ENCODE results near the gene ERC2.

Gene ERC2

DNA sequence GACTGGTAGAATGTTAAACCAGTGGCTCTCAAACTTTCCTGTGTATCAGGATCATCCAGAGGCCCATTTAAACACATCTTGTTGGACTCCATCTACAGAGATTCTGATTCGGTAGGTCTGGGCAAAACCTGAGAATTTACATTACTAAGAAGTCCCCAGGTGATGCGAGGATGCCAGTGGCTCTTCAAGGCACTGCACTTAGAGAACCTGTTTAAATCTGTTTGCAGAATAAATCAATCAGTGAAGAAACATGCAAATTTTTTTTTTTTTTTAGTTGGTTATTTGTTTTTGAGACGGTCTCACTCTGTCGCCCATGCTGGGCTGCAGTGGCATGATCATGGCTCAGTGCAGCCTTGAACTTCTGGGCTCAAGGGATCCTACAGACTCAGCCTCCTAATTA, 863.4 kb downstream of the ERC2 start:
- no peak for ATAC-seq

GRCh38 chr3:55604402-55604801, 863.9 kb downstream of the ERC2 start:
- no peak for ATAC-seq

DNA sequence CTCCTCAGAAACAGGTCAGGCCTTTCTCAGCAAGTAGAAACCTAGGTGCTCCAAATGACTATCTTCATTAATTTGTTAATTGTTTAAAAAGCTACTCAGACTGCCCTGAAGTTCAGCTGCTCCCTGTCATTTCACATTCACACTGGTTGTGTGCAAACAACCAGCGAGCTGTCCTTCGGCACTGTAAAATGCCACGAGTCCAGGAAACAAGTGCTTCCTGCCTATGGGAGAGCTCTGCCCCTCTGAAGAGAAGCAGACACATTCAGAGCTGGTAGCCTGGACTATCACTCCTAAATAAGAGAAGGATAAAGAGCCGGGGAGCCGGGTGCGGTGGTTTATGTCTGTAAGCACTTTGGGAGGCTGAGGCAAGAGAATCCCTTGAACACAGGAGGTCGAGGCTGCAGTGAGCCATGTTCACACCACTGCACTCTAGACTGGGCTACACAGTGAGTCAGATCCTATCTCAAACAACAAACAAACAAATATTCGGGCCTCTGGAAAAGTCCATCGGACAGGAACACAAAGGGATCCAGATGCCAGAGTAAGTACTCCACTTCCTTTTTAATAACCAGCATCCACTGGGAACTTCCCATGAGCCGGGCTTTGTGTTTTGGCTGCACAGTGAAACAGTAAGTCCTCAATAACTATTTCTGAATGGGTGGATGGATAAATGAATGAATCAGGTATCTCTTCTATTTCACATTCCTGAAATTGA, 866.7 kb downstream of the ERC2 start:
- ATAC-seq = no peak

DNA sequence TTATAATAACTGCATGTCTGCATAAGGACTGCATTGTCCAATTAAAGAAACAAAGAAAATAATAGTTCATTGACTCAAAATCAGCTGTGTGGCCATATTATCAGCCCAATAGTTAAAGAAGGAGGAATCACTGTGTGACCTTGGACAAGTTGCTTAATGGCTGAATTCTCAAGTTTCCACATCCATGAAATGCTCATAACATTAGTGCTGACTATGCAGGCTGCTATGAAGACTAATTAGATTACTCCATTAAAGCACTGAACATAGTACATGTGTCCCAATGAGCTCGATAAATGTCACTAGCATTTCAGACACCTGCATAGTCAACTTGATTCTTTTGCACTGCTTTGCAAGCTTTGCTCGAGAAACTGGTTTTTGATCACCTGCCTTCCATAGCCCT, 870.0 kb downstream of the ERC2 start:
- no peak for ATAC-seq

DNA sequence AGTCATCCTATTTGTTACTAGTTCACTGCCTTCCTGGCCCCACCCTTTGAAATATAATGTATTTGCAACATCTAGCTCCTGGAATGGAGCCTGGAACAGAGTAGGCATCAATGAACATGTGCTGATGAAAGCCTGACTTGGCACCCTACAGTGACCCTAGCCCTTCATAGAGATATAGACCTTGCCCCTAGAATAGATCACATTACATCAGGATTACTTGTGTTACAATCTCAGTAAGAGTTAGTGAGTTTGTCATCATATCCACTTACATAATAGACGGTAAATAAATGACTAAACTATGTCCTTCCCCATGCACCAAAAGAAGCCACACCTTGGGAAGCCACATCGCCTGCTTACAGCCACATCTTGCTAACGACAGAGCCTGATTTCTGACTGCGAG, 870.6 kb downstream of the ERC2 start:
- no peak for ATAC-seq

DNA sequence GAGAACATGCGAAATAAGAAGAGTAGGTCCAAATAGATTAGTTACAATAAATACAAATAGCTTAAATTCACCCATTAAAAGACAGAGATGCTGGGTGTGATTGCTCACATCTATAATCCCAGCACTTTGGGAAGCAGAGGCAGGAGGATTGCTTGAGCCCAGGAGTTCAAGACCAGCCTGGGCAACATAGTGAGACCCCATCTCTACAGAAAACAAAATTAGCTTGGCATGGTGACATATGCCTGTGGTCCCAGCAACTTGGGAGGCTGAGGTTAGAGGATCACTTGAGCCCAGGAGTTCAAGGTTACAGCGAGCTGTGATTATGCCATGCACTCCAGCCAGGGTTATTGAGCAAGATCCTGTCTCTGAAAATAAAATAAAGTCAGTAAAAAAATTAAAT, 872.1 kb downstream of the ERC2 start:
- no peak for ATAC-seq

- ATAC-seq = no peak
Observed at GRCh38 chr3:55595420-55595819, 872.8 kb downstream of the ERC2 start.

- no peak for ATAC-seq
Observed at GRCh38 chr3:55592572-55592971, 875.7 kb downstream of the ERC2 start.

- ATAC-seq = no peak
Observed at GRCh38 chr3:55591888-55592287, 876.4 kb downstream of the ERC2 start.

- no peak for ATAC-seq
Observed at GRCh38 chr3:55588146-55588765, 880.0 kb downstream of the ERC2 start.

- ATAC-seq = no peak
Observed at GRCh38 chr3:55585856-55586255, 882.4 kb downstream of the ERC2 start.

DNA sequence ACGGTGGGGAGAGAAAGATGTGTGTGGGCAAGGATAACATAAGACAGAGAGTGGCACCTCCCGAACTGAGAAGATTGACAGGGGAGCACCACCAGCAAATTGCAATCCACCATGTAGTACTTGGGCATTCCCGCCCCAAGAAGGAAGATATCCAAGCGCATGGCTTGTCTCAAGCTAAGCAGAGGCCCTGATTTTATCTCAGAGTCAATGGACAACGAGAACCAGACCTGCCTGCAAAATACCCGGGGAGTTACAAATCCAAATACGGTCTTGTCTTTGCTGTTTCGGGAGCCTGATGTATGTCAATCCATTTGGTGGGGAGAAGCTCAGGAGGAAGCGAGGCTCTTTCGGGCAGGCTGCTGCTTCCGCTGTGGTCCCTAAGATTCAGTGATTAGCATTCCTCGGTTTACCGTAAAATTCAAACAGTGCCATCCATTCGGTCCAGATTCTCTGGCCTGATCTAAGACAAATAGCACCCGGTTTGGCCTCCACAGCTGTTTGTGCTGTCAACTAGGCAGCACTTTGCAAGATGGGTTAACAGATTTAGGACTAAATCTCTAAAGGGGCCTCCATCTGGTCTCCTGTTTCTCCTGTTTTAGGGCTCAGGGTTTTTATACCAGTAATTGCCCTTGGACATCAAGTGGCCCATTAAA, 883.4 kb downstream of the ERC2 start:
- ATAC-seq = no peak

DNA sequence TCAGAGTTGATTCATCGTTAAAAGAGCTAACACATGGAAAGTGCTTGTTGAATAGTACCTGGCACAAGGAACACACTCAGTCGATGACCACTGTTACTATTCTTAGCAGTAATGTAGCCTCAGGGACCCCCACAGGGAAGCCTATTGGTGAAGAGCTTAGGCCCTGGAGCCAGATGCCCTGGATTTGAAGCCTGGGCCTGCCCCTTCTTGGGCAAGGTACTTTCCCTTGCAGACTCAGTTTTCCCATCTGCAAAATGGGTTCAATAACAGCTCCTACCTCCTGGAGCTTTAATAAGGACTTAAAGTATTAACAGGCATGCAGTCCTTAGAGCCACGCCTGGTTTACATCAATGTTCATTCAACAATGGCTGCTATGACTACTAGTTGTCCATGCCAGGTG, 884.2 kb downstream of the ERC2 start:
- ATAC-seq = no peak

DNA sequence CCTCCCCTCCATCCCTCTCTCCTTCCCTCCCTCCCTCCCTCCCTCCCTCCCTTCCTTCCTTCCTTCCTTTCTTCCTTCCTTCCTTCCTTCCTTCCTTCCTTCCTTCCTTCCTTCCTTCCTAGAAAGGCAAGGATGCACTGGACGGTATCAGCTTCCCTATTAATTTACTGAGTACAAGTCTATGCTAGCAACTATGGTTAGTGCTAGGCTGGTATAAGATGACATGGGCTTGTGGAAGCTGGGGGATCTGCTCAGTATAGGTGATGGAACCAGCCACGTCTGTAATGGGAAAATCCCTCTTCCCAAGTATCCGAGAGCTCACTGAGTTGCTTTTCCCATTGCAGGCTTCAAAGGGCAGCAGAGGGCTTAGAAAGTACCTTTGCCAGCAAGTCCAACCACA, 884.8 kb downstream of the ERC2 start:
- no peak for ATAC-seq

- ATAC-seq = no peak
Observed at GRCh38 chr3:55579496-55579895, 888.8 kb downstream of the ERC2 start.

DNA sequence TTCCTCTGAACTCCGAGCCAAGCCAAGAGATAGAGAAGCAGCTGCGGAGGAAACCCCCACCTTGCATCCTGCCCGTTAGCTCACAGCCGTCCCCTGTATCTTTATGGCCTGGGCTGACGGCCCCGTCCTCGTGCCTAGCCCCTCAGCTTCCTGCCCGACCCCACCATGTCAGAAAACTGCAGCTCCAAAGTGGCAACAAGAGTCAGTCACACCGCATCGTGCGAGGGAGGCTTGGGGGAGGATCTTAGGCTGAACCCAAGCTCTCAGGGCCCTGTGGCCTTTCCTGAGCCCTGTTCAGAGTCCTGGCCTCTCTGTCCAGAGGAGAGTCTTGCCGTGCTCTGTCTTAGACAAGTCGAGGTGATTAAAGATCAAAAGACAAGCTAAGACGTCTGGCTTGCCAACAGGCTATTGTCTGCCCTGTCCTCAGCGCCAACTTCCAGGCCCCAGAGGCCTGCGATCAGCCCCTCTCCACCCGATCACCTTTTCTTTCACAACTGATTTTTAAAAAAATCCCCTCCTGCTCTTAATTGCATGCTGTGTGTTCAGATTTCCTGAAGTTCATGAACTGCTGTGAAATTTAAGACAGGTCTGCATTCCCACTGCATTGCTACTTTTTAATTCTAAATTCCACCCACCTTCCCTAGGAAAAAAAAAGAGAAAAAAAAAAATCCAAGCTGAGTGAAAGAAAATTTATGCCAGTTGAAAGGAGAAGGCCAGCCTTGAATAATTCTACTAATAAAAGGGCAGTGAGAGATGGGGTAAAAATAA, 891.5 kb downstream of the ERC2 start:
- no peak for ATAC-seq

GRCh38 chr3:55574671-55575070, 893.6 kb downstream of the ERC2 start:
- ATAC-seq = no peak

- ATAC-seq = no peak
Observed at GRCh38 chr3:55572816-55573215, 895.5 kb downstream of the ERC2 start.

GRCh38 chr3:55571913-55572312, 896.4 kb downstream of the ERC2 start:
- no peak for ATAC-seq

DNA sequence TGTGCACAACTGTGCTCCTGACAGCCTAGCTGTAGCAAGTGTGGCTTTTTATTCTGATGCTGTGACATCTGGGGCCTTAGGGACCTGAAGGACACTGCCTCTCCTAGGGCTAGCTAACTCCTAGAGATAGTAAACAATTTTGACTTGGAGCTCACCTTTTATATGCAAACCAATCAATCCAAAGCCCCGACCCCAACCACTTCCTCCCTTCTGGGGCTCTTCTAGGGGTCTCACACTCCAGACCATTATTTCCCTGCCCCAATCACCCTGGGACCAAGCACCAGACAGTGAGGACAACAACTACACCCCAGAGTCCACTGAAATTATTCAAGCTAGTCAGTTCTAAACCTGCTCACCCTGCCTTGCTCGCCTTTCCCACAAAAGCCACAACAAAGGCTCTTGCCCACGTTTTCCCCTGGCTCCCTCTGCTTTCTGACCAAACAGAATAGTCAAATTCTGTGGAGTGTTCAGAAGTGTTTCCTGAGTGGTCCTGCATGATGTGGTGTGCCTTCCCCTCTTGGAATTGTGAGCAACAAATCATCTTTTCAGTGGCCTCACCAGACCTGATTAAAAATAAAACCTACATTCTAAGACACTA, 897.0 kb downstream of the ERC2 start:
- no peak for ATAC-seq

DNA sequence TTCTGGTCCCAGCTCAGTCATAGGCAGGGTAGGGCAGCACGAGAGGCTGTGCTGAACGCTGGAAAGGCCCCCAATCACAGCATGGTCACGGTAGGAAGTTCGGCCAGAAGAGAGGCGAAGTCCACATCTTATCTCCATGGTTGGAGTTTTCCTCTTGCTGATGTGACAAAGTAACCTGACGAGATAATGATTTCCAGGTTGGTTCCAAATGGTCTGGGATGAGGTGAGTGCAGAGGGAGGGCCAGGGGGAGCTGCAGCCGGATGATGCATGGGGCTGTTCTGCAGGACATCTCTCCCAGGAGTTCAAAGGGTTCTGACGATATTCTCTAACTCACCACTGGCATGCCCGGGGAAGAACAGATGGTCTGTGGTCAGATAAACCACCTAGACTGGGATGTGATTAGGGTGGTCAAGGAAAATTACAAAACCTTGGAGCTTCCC, 898.0 kb downstream of the ERC2 start:
- ATAC-seq = no peak

DNA sequence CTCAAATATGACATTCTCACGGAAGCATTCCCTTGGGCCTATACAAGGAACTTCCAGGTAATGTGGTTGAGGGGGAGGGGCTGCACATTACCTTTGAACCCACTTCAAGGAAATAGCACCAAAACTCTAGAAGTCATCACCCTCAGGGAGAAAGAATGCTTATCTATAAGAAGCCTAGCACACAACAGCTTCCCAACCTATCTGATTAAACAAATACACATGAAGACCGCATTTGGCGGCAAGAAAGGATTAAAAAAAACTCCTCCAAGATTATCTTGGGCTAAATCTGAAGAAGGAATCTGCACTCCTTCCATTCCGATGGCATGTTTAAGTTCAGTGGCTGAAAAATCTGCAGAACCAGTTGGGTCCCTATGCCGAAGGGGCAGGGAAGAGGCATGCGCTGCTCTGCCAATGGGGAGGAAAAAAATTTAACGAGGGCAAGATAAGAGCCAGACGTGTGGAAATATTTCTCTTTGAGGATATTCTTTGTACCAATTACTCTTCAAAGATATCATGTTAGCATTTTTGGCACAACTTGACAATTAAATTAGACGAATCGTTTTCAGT, 899.2 kb downstream of the ERC2 start:
- no peak for ATAC-seq

DNA sequence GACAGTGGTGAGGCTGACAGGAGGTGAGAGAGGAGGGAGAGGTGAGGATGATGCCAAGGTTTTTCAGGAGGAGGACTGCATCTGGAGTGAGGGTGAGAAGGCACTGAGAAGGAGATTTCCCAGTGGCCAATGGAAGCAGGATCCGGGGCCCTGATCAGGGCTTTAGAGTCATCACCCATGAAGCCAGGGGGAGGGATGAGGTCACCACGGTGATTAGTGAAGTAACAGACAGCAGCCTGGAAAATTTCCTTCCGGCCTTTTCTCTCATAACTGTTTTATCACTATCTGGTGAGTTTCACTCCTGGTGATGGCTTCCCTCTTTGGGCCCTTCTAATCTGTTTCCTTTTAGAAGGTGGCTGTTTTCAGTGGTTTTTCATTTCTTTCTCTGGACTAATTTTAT, 900.7 kb downstream of the ERC2 start:
- no peak for ATAC-seq
